ENCODE data around the gene UNC5B. TPM values are rescaled to one million over a fixed set of nuclear protein-coding genes. Genes with fewer than 3 reads are reported as not detected.

The UNC5B gene
- total RNA-seq, 1 experiment from 2014 or later, result 22.0 TPM

DNA sequence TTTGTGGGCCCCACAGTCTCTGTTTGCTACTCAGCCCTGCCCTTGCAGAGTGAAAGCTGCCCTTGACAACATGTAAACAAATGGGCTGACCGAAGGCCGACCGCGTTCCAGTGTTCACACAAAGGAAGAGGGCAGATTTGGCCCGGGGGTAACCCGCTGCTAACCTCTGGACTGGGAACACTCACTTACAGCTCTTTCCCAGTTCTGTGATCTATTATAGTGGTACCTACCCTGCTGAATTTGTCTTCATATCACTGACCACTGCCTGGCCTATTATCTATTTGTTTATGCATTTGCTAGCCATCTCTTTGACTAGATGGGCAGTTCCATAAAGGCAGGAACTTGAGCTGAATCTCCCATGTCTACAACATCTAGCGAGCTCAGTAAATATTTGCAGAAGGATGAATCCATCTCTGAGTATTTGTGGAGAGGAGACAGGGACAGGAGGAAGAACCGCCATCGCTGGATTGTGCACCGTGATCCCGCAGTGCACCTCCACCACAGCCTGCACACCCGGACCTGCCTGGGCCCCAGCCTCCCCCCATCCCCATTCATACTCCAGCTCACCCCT is 121.9 kb downstream of the UNC5B start:
- H4K20me1 ChIP-seq (ENCODE audit: insufficient read depth), result no peaks in the 10 kb centered on the region
- H3K79me2 ChIP-seq (ENCODE audit: insufficient read depth, low read length), result no peaks in the 10 kb centered on the region
- H3K4me2 ChIP-seq (ENCODE audit: low read length), result no peak overlapping the region
- no peaks in the 10 kb centered on the region for H3K27me3 ChIP-seq (ENCODE audit: insufficient read depth, low read length)
- ATAC-seq (no peak), DNase-seq (ENCODE audit: low read depth, low spot score) (no peak)
- no TSS peak for BruUV-seq (replicated peaks)
- intact Hi-C loops (cut with micrococcal nuclease), result no loop called here
- H3K9me2 ChIP-seq (ENCODE audit: insufficient read depth), result no peaks in the 10 kb centered on the region
- no peak overlapping the region for H3K4me3 ChIP-seq (replicated peaks in 1 of 2; ENCODE audit: low read depth in 1 of 2, low read length in 2 of 2)
- peaks cover 8% of the 10 kb centered on the region in 2 experiments for H3K4me1 ChIP-seq (ENCODE audit: control insufficient read depth in 1 of 2, insufficient read depth in 2 of 2, low read length in 2 of 2)
- H3K27ac ChIP-seq (ENCODE audit: low read depth, low read length), result no peak overlapping the region
- CTCF ChIA-PET, result no interaction called here
- RAD21 ChIA-PET (ENCODE audit: low non-redundant PET in 1 of 2, low total read pairs in 2 of 2, uncharacterized antibody in 2 of 2, unreplicated experiment in 2 of 2), result no interaction called here
- H2AFZ ChIP-seq (ENCODE audit: low read depth, low read length, poor library complexity, severe bottlenecking), result no peak overlapping the region
- no peak overlapping the region for H3K9ac ChIP-seq (ENCODE audit: low read length)
- POLR2A ChIA-PET, result no interaction called here
- TF ChIP-seq, protein P1, sequence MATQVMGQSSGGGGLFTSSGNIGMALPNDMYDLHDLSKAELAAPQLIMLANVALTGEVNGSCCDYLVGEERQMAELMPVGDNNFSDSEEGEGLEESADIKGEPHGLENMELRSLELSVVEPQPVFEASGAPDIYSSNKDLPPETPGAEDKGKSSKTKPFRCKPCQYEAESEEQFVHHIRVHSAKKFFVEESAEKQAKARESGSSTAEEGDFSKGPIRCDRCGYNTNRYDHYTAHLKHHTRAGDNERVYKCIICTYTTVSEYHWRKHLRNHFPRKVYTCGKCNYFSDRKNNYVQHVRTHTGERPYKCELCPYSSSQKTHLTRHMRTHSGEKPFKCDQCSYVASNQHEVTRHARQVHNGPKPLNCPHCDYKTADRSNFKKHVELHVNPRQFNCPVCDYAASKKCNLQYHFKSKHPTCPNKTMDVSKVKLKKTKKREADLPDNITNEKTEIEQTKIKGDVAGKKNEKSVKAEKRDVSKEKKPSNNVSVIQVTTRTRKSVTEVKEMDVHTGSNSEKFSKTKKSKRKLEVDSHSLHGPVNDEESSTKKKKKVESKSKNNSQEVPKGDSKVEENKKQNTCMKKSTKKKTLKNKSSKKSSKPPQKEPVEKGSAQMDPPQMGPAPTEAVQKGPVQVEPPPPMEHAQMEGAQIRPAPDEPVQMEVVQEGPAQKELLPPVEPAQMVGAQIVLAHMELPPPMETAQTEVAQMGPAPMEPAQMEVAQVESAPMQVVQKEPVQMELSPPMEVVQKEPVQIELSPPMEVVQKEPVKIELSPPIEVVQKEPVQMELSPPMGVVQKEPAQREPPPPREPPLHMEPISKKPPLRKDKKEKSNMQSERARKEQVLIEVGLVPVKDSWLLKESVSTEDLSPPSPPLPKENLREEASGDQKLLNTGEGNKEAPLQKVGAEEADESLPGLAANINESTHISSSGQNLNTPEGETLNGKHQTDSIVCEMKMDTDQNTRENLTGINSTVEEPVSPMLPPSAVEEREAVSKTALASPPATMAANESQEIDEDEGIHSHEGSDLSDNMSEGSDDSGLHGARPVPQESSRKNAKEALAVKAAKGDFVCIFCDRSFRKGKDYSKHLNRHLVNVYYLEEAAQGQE (IDR thresholded peaks at IDR 0.05; ENCODE audit: low read depth), result no peak
- TF ChIP-seq, protein P2, sequence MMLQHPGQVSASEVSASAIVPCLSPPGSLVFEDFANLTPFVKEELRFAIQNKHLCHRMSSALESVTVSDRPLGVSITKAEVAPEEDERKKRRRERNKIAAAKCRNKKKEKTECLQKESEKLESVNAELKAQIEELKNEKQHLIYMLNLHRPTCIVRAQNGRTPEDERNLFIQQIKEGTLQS (IDR thresholded peaks at IDR 0.05), result no peak
- TF ChIP-seq SRF (IDR thresholded peaks at IDR 0.05; ENCODE audit: low read depth) (no peak), ELF1 (IDR thresholded peaks at IDR 0.05; ENCODE audit: borderline replicate concordance, low read depth) (no peak), EZH2 (IDR thresholded peaks at IDR 0.05) (no peak), YY1 (IDR thresholded peaks at IDR 0.05; ENCODE audit: extremely low read depth, insufficient replicate concordance, low read depth, low read length) (no peak), TCF7L2 (IDR thresholded peaks at IDR 0.05; ENCODE audit: borderline replicate concordance, extremely low read depth, insufficient read depth, insufficient read length) (no peak), EZH2phosphoT487 (IDR thresholded peaks at IDR 0.05; ENCODE audit: borderline replicate concordance) (no peak), SP1 (IDR thresholded peaks at IDR 0.05; ENCODE audit: low read depth) (no peak), CEBPB (IDR thresholded peaks at IDR 0.05; ENCODE audit: low read depth) (no peak), EGR1 (IDR thresholded peaks at IDR 0.05; ENCODE audit: low read depth) (no peak), RAD21 (IDR thresholded peaks at IDR 0.05; ENCODE audit: low read depth) (no peak), POLR2AphosphoS5 (IDR thresholded peaks at IDR 0.05; ENCODE audit: low read depth, low read length) (no peak)
- TF ChIP-seq, protein P3, sequence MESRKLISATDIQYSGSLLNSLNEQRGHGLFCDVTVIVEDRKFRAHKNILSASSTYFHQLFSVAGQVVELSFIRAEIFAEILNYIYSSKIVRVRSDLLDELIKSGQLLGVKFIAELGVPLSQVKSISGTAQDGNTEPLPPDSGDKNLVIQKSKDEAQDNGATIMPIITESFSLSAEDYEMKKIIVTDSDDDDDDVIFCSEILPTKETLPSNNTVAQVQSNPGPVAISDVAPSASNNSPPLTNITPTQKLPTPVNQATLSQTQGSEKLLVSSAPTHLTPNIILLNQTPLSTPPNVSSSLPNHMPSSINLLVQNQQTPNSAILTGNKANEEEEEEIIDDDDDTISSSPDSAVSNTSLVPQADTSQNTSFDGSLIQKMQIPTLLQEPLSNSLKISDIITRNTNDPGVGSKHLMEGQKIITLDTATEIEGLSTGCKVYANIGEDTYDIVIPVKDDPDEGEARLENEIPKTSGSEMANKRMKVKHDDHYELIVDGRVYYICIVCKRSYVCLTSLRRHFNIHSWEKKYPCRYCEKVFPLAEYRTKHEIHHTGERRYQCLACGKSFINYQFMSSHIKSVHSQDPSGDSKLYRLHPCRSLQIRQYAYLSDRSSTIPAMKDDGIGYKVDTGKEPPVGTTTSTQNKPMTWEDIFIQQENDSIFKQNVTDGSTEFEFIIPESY (IDR thresholded peaks at IDR 0.05; ENCODE audit: extremely low read depth, insufficient replicate concordance, low read length), result no peak
- TF ChIP-seq, protein P4, sequence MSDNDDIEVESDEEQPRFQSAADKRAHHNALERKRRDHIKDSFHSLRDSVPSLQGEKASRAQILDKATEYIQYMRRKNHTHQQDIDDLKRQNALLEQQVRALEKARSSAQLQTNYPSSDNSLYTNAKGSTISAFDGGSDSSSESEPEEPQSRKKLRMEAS (IDR thresholded peaks at IDR 0.05), result no peak
- H3K9me3 ChIP-seq (ENCODE audit: control insufficient read depth in 1 of 2, insufficient read depth in 1 of 2, low read depth in 1 of 2, low read length in 2 of 2), result no peaks in the 10 kb centered on the region
- no peaks in the 10 kb centered on the region for H3K36me3 ChIP-seq (ENCODE audit: control insufficient read depth in 1 of 2, insufficient read depth in 2 of 2, low read length in 2 of 2)

Measured in HCT116 (cell line).